Measurements from ENCODE around the gene WDFY4. TPM values are rescaled to one million over a fixed set of nuclear protein-coding genes. Genes with fewer than 3 reads are reported as not detected.

Gene WDFY4
- polyA plus RNA-seq, 1 donor from 2014 or later: not detected

GRCh38 chr10:49015700-49016099 lies 331.0 kb downstream of the WDFY4 start:
- Histone ChIP-seq H4K20me1 (ENCODE audit: insufficient read depth) (no peaks in the 10 kb centered on the region), H3K4me3 (ENCODE audit: low read length) (no peak overlapping the region), H3F3A (ENCODE audit: insufficient read depth, low read length, poor library complexity, severe bottlenecking) (no peaks in the 10 kb centered on the region), H2AFZ (ENCODE audit: low read depth, low read length) (no peak overlapping the region), H3K27me3 (ENCODE audit: insufficient read depth, low read depth, low read length) (no peaks in the 10 kb centered on the region), H3K9me2 (ENCODE audit: insufficient read depth, low read length) (no peaks in the 10 kb centered on the region), H3K27ac (ENCODE audit: low read length) (no peak overlapping the region), H3K36me3 (ENCODE audit: insufficient read depth, low read length) (no peaks in the 10 kb centered on the region), H3K9ac (ENCODE audit: low read length) (no peak overlapping the region), H3K4me2 (ENCODE audit: low read length) (no peak overlapping the region), H3K79me2 (replicated peaks; ENCODE audit: insufficient read depth, low read length) (no peaks in the 10 kb centered on the region), H3K9me3 (ENCODE audit: low read length) (no peaks in the 10 kb centered on the region)
- TF ChIP-seq RAD21 (conservative IDR thresholded peaks at IDR 0.05): no peak

- H3K36me3 ChIP-seq (ENCODE audit: insufficient read depth, low read length): no peaks in the 10 kb centered on the region
- no peaks in the 10 kb centered on the region for H4K20me1 ChIP-seq (ENCODE audit: insufficient read depth)
- no peaks in the 10 kb centered on the region for H3K9me2 ChIP-seq (ENCODE audit: insufficient read depth, low read length)
- H3K9ac ChIP-seq (ENCODE audit: low read length): no peak overlapping the region
- no peak overlapping the region for H3K4me3 ChIP-seq (ENCODE audit: low read length)
- no peak for TF ChIP-seq POLR2AphosphoS5 (IDR thresholded peaks at IDR 0.05)
- TF ChIP-seq EP300 (conservative IDR thresholded peaks at IDR 0.05; ENCODE audit: poor library complexity, severe bottlenecking): no peak
- TF ChIP-seq EZH2 (IDR thresholded peaks at IDR 0.05; ENCODE audit: borderline replicate concordance, insufficient read depth, low read length, poor library complexity, severe bottlenecking): no peak
- TF ChIP-seq REST (IDR thresholded peaks at IDR 0.05; ENCODE audit: borderline replicate concordance): no peak
- TF ChIP-seq SMC3 (conservative IDR thresholded peaks at IDR 0.05; ENCODE audit: poor library complexity): no peak
- no peak for TF ChIP-seq TAF1 (IDR thresholded peaks at IDR 0.05; ENCODE audit: low read depth)
- TF ChIP-seq MXI1 (conservative IDR thresholded peaks at IDR 0.05; ENCODE audit: poor library complexity, severe bottlenecking): no peak
- no peak for TF ChIP-seq RAD21 (conservative IDR thresholded peaks at IDR 0.05)
- no peak for TF ChIP-seq CTCF (IDR thresholded peaks at IDR 0.05; ENCODE audit: poor library complexity, severe bottlenecking)
- no peak overlapping the region for H3K4me2 ChIP-seq (ENCODE audit: low read length)
- H3K27ac ChIP-seq (ENCODE audit: low read length): no peak overlapping the region
- H3K9me3 ChIP-seq (ENCODE audit: low read length): no peaks in the 10 kb centered on the region
- no peaks in the 10 kb centered on the region for H3F3A ChIP-seq (ENCODE audit: insufficient read depth, low read length, poor library complexity, severe bottlenecking)
- H3K27me3 ChIP-seq (ENCODE audit: insufficient read depth, low read depth, low read length): no peaks in the 10 kb centered on the region
- no peaks in the 10 kb centered on the region for H3K79me2 ChIP-seq (replicated peaks; ENCODE audit: insufficient read depth, low read length)
- no peak overlapping the region for H2AFZ ChIP-seq (ENCODE audit: low read depth, low read length)
Measured at GRCh38 chr10:49021685-49022084, 337.0 kb downstream of the WDFY4 start.

GRCh38 chr10:49023071-49023470 lies 338.4 kb downstream of the WDFY4 start:
- no peaks in the 10 kb centered on the region for H3K27me3 ChIP-seq (ENCODE audit: insufficient read depth, low read depth, low read length)
- H3K27ac ChIP-seq (ENCODE audit: low read length): no peak overlapping the region
- no peak overlapping the region for H3K4me3 ChIP-seq (ENCODE audit: low read length)
- H3K9me2 ChIP-seq (ENCODE audit: insufficient read depth, low read length): no peaks in the 10 kb centered on the region
- no peaks in the 10 kb centered on the region for H3K36me3 ChIP-seq (ENCODE audit: insufficient read depth, low read length)
- no peaks in the 10 kb centered on the region for H3F3A ChIP-seq (ENCODE audit: insufficient read depth, low read length, poor library complexity, severe bottlenecking)
- H3K79me2 ChIP-seq (replicated peaks; ENCODE audit: insufficient read depth, low read length): no peaks in the 10 kb centered on the region
- no peak overlapping the region for H2AFZ ChIP-seq (ENCODE audit: low read depth, low read length)
- H3K4me2 ChIP-seq (ENCODE audit: low read length): no peak overlapping the region
- no peak overlapping the region for H3K9ac ChIP-seq (ENCODE audit: low read length)
- TF ChIP-seq RAD21 (conservative IDR thresholded peaks at IDR 0.05) (no peak), SMC3 (conservative IDR thresholded peaks at IDR 0.05; ENCODE audit: poor library complexity) (no peak), POLR2AphosphoS5 (IDR thresholded peaks at IDR 0.05) (no peak), EZH2 (IDR thresholded peaks at IDR 0.05; ENCODE audit: borderline replicate concordance, insufficient read depth, low read length, poor library complexity, severe bottlenecking) (no peak), CTCF (IDR thresholded peaks at IDR 0.05; ENCODE audit: poor library complexity, severe bottlenecking) (no peak)
- H3K9me3 ChIP-seq (ENCODE audit: low read length): no peaks in the 10 kb centered on the region
- no peaks in the 10 kb centered on the region for H4K20me1 ChIP-seq (ENCODE audit: insufficient read depth)
